Measurements from ENCODE around the gene ACSL5. TPM values are rescaled to one million over a fixed set of nuclear protein-coding genes. Genes with fewer than 3 reads are reported as not detected.
"Not testable (repeated sequence)": the region's sequence is repeated elsewhere in the genome, so short reads cannot be mapped to it uniquely, and the experiment has no call there.

The ACSL5 gene
- total RNA-seq, 4 donors from 2014 or later: 91.6 to 315 (median 178) TPM

DNA sequence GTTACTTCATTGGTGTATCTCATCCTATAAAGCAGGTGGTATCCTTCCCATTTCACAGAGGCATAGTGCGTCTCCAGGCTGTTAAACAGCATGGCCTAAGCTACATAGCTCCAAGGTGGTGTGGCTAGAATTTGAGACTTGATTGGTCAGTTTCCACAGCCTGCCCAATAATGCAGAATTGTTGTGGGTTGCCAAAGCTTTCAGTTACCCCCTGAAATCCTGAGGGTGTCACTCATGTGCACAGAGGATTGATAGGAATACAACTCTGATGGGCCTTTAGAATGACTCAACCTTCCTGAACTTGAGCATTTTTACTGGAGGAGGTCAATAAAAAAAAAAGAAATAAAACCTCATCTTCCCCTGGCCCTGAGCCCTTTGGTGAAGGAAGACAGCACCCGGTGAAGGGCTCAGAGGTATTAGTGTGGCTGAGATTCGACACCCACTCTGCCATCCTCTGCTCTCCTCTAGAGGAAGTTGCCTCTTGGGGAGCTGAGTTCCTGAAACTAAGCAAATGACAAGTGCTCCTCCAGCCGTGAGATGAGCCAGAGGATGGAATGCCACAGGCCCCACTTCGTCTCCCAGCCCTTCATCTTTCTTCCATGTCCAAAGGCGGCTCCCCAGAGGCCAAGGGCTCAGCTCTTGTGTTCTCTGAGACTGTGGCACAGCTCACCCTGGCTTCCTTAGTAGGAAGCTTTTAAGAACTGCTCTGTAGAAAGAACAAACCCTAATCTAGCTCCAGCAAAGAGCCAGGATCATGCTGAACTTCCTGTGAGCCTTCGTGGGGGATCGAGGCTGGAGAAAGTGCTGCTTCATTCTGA, 1.0 kb downstream of the ACSL5 start:
- H3K27ac ChIP-seq: peak overlapping the region; percentile 84 to 90 (median 88)
- peak overlapping the region; percentile 5 to 60 (median 38) for H3K4me3 ChIP-seq
- no peaks in the 10 kb centered on the region for H3K9me3 ChIP-seq
- 36 to 50% methylated on average over 2 to 8 of the region's 8 CpGs for WGBS, 2 donors (ENCODE audit: low coverage in 1 of 2)
- H3K36me3 ChIP-seq: no peaks in the 10 kb centered on the region
- intact Hi-C loops (cut with DNase I; ENCODE audit: low total_unique reads): no loop called here
- in situ Hi-C loops (cut with MboI; ENCODE audit: low pct_ligation_motif_present in 1 of 4, low pct_unique_long_range_greater_than_20kb in 1 of 4, low sequenced_read_pairs in 3 of 4): no loop called here
- peak in 1 of 3 donors; percentile 43 for TF ChIP-seq POLR2AphosphoS5 (IDR thresholded peaks at IDR 0.05)
- no peak for TF ChIP-seq EP300 (IDR thresholded peaks at IDR 0.05; ENCODE audit: low read depth)
- TF ChIP-seq, protein P1, sequence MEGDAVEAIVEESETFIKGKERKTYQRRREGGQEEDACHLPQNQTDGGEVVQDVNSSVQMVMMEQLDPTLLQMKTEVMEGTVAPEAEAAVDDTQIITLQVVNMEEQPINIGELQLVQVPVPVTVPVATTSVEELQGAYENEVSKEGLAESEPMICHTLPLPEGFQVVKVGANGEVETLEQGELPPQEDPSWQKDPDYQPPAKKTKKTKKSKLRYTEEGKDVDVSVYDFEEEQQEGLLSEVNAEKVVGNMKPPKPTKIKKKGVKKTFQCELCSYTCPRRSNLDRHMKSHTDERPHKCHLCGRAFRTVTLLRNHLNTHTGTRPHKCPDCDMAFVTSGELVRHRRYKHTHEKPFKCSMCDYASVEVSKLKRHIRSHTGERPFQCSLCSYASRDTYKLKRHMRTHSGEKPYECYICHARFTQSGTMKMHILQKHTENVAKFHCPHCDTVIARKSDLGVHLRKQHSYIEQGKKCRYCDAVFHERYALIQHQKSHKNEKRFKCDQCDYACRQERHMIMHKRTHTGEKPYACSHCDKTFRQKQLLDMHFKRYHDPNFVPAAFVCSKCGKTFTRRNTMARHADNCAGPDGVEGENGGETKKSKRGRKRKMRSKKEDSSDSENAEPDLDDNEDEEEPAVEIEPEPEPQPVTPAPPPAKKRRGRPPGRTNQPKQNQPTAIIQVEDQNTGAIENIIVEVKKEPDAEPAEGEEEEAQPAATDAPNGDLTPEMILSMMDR (IDR thresholded peaks at IDR 0.05): no peak
- peak; percentile 36 for TF ChIP-seq POLR2A (IDR thresholded peaks at IDR 0.05)
- H3K27me3 ChIP-seq: no peaks in the 10 kb centered on the region
- H3K4me1 ChIP-seq: peaks cover 0 to 37% (median 30%) of the 10 kb centered on the region in 4 donors
- DNase-seq: peak; percentile 35

DNA sequence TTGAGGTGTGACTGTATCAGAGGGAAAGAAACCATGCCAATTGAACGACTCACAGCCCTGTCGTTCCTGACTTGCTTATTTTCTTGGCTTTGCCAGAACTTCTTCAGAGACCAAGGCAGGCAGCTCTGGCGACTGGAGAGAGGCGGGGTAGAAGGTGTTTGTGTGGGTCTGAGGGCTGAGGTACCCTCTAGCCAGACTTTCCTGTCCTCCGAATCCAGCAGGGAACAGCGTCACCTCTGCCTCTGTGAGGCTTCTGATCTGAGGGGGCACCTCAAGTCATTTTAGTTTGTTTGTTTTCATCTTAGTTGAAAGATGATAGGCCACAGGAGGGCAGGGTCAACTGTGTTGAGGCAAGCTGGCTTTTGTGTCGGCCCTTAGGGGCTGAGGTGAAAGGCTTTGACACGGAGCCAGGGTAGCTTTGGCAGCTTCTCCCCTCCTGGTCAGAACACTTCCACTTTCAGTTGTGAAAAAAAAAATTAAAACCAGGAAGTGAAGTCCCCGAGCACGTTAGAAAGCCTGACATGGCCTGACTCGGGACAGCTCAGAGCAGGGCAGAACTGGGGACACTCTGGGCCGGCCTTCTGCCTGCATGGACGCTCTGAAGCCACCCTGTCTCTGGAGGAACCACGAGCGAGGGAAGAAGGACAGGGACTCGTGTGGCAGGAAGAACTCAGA, 1.9 kb downstream of the ACSL5 start:
- no peaks in the 10 kb centered on the region for H3K27me3 ChIP-seq
- H3K27ac ChIP-seq: peak overlapping the region; percentile 84 to 90 (median 88)
- intact Hi-C loops (cut with DNase I; ENCODE audit: low total_unique reads) (no loop called here), in situ Hi-C loops (cut with MboI; ENCODE audit: low pct_ligation_motif_present in 1 of 4, low pct_unique_long_range_greater_than_20kb in 1 of 4, low sequenced_read_pairs in 3 of 4) (no loop called here)
- no peaks in the 10 kb centered on the region for H3K9me3 ChIP-seq
- TF ChIP-seq EP300 (IDR thresholded peaks at IDR 0.05; ENCODE audit: low read depth) (no peak), POLR2A (IDR thresholded peaks at IDR 0.05) (peak; percentile 64), POLR2AphosphoS5 (IDR thresholded peaks at IDR 0.05) (peak in 2 of 3 donors; percentile 36 to 40)
- TF ChIP-seq, protein P1 (IDR thresholded peaks at IDR 0.05): no peak
- peak overlapping the region; percentile 19 to 60 (median 38) for H3K4me3 ChIP-seq
- H3K36me3 ChIP-seq: no peaks in the 10 kb centered on the region
- peaks cover 0 to 39% (median 30%) of the 10 kb centered on the region in 4 donors for H3K4me1 ChIP-seq
- peak; percentile 69 for DNase-seq
- 14 to 43% methylated on average over 4 to 16 of the region's 16 CpGs for WGBS, 2 donors (ENCODE audit: low coverage in 1 of 2)

DNA sequence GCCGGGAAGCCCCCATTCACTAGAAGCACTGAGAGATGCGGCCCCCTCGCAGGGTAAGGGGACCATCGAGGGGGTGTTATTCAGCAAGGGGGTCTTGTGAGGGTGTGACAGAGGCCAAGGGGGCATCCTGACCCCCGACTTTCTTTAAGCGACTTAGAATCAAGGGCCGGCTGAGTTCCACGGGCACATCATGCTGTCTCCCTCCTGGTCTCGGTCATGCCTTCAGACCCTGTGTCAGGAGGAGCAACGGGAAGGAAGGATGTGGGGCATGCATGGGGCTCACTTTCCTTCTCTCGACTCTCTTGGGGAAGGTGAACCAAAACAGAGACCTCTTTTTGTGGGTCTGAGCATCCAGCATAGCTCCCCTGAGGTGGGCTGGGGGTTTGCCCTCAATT, 2.5 kb downstream of the ACSL5 start:
- peaks cover 0 to 43% (median 30%) of the 10 kb centered on the region in 4 donors for H3K4me1 ChIP-seq
- H3K4me3 ChIP-seq: peak overlapping the region; percentile 19 to 60 (median 38)
- H3K27me3 ChIP-seq: no peaks in the 10 kb centered on the region
- no peaks in the 10 kb centered on the region for H3K9me3 ChIP-seq
- H3K36me3 ChIP-seq: no peaks in the 10 kb centered on the region
- peak overlapping the region; percentile 84 to 90 (median 88) for H3K27ac ChIP-seq
- in situ Hi-C loops (cut with MboI; ENCODE audit: low pct_ligation_motif_present in 1 of 4, low pct_unique_long_range_greater_than_20kb in 1 of 4, low sequenced_read_pairs in 3 of 4): no loop called here
- no peak for TF ChIP-seq POLR2A (IDR thresholded peaks at IDR 0.05)
- TF ChIP-seq EP300 (IDR thresholded peaks at IDR 0.05; ENCODE audit: low read depth): no peak
- TF ChIP-seq POLR2AphosphoS5 (IDR thresholded peaks at IDR 0.05): no peak
- TF ChIP-seq, protein P1 (IDR thresholded peaks at IDR 0.05): no peak
- DNase-seq: no peak
- intact Hi-C loops (cut with DNase I; ENCODE audit: low total_unique reads): no loop called here
- 29% methylated on average over 11 of the region's 11 CpGs; no CpG with 5 or more reads in 1 of the 2 donors for WGBS, 2 donors (ENCODE audit: low coverage in 1 of 2)

DNA sequence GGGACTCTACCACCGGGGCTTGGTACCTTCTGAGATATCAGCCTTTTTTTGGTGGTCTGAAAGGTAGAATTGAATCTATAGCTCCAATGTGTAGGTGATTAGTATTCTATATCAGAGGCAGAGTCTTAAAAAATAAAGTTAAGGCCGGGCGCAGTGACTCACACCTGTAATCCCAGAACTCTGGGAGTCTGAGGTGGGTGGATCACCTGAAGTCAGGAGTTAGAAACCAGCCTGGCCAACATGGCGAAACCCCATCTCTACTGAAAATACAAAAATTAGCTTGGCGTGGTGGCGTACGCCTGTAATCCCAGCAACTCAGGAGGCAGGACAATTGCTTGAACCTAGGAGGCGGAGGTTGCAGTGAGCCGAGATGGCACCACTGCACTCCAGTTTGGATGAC, 3.2 kb downstream of the ACSL5 start:
- Histone ChIP-seq H3K27ac (peak overlapping the region; percentile 84 to 90 (median 88)), H3K4me3 (peak overlapping the region in 3 of 4 donors; percentile 31 to 60 (median 46)), H3K4me1 (peaks cover 0 to 43% (median 31%) of the 10 kb centered on the region in 4 donors)
- H3K27me3 ChIP-seq; H3K36me3 ChIP-seq; H3K9me3 ChIP-seq; intact Hi-C loops (cut with DNase I; ENCODE audit: low total_unique reads); in situ Hi-C loops (cut with MboI; ENCODE audit: low pct_ligation_motif_present in 1 of 4, low pct_unique_long_range_greater_than_20kb in 1 of 4, low sequenced_read_pairs in 3 of 4): not testable (repeated sequence)
- WGBS, 2 donors (ENCODE audit: low coverage in 1 of 2): 50 to 57% methylated on average over 2 to 9 of the region's 9 CpGs
- peak; percentile 42 for DNase-seq

Data from transverse colon (tissue), 4 donors.